Glutamatergic neuron (in vitro differentiated cells): ENCODE results near the gene DIPK1B. TPM values are rescaled to one million over a fixed set of nuclear protein-coding genes. Genes with fewer than 3 reads are reported as not detected.

Experiments used
- DNase-seq: peaks from one replicate; pipeline ENCODE4 v3.0.0; 2022
- H3K27ac Mint-ChIP-seq: one replicate; pipeline ENCODE4 v1.8.0; 2020; ENCODE audit warnings: mild to moderate bottlenecking, mixed read lengths, inconsistent platforms; ENCODE audit not compliant: unreplicated experiment
- H3K27me3 Mint-ChIP-seq: one replicate; pipeline ENCODE4 v1.8.0; 2020; ENCODE audit warnings: mild to moderate bottlenecking, moderate library complexity, mixed read lengths, inconsistent platforms; ENCODE audit not compliant: unreplicated experiment
- H3K36me3 Mint-ChIP-seq: one replicate; pipeline ENCODE4 v1.8.0; 2020; ENCODE audit warnings: mild to moderate bottlenecking, mixed read lengths, inconsistent platforms; ENCODE audit not compliant: unreplicated experiment
- H3K4me1 Mint-ChIP-seq: one replicate; pipeline ENCODE4 v1.8.0; 2020; ENCODE audit warnings: mild to moderate bottlenecking, low read depth, mixed read lengths, inconsistent platforms; ENCODE audit not compliant: unreplicated experiment
- H3K4me3 Mint-ChIP-seq: one replicate; pipeline ENCODE4 v1.8.0; 2020; ENCODE audit warnings: mild to moderate bottlenecking, mixed read lengths, inconsistent platforms; ENCODE audit not compliant: unreplicated experiment
- H3K9me3 Mint-ChIP-seq: one replicate; pipeline ENCODE4 v1.8.0; 2020; ENCODE audit warnings: mild to moderate bottlenecking, moderate library complexity, mixed read lengths, inconsistent platforms; ENCODE audit not compliant: unreplicated experiment
- total RNA-seq: library from RNA; stranded (reverse); fragmentation: NEBNext Ultra II Directional; extraction: Animal tissue kit (Norgen Biotek cat#: 25700); gene quantifications from one replicate; pipeline ENCODE4 v1.2.1, GENCODE V29; 2021; ENCODE audit not compliant: unreplicated experiment
- TF ChIP-seq, protein P1 (sequence below): fragments of 200-600 bp; sonication (generic); IDR thresholded peaks from one replicate; pipeline ENCODE4 v1.5.0; 2021; ENCODE audit not compliant: partially characterized antibody, unreplicated experiment

Gene DIPK1B
- total RNA-seq, 1 donor from 2014 or later = 71.3 TPM

DNA sequence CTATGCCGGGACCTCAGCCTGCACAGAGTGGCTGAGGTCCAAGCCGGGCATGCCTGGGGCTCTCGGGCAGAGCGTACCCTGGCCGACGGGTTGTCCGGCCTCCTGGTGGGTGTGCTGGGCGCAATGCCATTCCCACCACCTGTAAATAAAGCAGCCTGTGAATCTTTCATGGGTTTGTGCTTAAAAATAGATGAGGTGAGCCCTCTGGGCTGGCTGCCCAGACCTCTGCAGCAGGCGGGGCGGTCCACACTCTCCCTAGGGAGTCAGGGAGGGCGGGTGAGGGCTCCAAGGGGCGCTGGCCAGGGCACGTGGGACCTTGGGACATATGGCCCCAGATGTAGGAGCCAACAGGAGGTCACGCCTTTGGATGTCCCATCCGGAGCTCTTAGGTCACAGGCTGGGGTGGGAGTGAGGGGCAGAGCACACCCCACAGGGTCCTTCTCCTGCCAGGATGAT is 21.5 kb upstream of the DIPK1B start:
- Mint-ChIP-seq H3K27ac (no peak overlapping the region), H3K27me3 (peaks cover 5% of the 10 kb centered on the region), H3K4me1 (peaks cover 11% of the 10 kb centered on the region), H3K4me3 (peak overlapping the region; percentile 34), H3K36me3 (no peaks in the 10 kb centered on the region), H3K9me3 (peaks cover under 1% of the 10 kb centered on the region)
- DNase-seq = no peak
- TF ChIP-seq, protein P1, sequence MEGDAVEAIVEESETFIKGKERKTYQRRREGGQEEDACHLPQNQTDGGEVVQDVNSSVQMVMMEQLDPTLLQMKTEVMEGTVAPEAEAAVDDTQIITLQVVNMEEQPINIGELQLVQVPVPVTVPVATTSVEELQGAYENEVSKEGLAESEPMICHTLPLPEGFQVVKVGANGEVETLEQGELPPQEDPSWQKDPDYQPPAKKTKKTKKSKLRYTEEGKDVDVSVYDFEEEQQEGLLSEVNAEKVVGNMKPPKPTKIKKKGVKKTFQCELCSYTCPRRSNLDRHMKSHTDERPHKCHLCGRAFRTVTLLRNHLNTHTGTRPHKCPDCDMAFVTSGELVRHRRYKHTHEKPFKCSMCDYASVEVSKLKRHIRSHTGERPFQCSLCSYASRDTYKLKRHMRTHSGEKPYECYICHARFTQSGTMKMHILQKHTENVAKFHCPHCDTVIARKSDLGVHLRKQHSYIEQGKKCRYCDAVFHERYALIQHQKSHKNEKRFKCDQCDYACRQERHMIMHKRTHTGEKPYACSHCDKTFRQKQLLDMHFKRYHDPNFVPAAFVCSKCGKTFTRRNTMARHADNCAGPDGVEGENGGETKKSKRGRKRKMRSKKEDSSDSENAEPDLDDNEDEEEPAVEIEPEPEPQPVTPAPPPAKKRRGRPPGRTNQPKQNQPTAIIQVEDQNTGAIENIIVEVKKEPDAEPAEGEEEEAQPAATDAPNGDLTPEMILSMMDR = no peak

DNA sequence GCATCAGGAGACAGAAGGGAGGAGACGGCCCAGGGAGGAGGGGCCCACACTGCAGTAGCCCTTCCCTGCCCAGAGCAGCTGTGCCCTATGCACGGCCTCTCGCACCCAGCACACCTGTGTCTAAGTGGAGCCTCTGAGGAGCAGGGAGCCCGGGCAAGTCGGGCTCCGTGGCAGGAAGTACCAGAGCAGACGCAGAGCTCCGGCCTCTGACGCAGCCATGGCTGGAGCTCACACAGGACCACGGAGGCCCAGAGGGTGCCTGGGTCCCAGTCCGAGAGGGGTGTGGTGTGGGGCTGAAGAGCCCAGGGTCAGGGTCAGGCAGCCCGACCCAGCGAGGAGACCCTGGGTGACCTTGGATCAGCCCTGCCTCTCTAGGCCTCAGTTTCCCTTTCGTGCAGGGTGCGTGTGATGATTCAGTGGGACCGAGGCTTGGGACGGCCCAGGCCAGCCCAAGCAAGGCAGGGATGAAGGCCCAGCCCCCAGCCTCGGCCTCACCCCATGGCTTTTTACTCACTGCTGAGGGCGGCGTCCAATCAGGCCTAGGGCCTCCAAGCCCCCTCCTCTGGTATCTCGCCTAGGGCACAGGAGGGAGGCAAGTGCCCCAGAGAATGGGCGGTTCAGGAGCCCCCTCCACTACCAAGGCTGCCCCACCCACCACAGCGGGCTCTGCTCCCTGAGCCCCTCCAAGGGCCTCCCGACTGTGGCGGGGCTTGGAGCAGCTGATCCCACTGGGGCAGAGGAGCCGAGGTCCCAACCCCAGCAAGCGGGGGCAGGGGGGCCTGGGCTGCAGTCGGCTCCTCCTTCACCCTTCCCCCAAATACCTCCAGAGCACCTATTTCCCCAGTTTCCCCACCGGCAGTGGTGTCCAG is 20.8 kb upstream of the DIPK1B start:
- H3K9me3 Mint-ChIP-seq = peaks cover 4% of the 10 kb centered on the region

DNA sequence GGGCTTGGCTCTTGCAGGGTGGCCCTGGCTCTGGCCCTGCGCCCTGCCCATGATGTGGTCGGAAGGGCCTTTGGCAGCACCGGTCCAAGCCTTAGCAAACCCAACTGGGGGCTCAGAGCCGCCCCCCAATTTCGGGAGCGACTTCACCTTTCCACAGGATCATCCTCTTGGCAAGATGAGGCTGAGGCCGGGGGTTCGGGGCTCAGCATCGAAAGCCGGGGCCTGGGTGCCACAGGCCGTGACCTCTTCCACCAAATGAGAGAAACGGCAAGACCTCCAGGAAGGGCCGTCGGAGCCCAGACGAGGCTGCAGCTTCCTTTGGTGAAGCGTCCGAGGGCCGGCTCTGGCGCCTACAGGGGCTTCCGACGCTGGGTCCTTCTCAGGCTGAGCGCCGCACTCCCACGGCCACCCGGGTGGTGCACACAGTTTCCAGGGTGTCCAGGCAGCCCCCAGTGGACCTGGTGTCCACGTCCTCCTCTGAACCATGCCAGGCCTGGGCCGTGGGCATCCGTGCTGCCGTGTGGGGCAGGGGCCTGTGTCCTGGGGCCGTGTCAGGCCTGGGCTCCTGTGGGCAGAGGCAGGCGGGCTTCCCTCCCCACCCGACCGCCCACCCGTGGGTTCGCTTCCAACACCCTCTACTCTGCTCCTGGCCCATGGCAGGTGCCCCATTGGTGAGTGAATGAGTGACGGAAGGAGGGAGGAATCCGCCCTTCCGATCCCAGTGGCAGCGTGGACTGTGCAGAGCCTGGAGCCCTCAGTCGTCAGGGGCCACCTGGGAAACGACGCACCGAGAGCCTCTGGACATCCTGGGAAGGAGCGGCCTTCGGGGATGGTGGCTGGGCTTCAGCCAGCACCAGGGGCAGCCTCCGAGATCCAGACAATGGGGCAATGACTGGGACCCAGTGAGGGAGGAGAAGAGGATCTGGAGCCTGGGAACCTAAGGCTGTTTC is 19.9 kb upstream of the DIPK1B start:
- Mint-ChIP-seq H3K27me3 (peaks cover 7% of the 10 kb centered on the region), H3K9me3 (peaks cover 4% of the 10 kb centered on the region), H3K4me1 (peaks cover 13% of the 10 kb centered on the region), H3K27ac (no peak overlapping the region), H3K4me3 (no peak overlapping the region), H3K36me3 (no peaks in the 10 kb centered on the region)
- peak; percentile 15 for DNase-seq
- TF ChIP-seq, protein P1 = no peak

More for the DNA sequence above, 20.8 kb upstream of the DIPK1B start:
- peak; percentile 19 for DNase-seq
- peaks cover 11% of the 10 kb centered on the region for H3K4me1 Mint-ChIP-seq
- no peak overlapping the region for H3K4me3 Mint-ChIP-seq
- TF ChIP-seq, protein P1 = no peak
- peaks cover 7% of the 10 kb centered on the region for H3K27me3 Mint-ChIP-seq
- H3K36me3 Mint-ChIP-seq = no peaks in the 10 kb centered on the region
- H3K27ac Mint-ChIP-seq = no peak overlapping the region

DNA sequence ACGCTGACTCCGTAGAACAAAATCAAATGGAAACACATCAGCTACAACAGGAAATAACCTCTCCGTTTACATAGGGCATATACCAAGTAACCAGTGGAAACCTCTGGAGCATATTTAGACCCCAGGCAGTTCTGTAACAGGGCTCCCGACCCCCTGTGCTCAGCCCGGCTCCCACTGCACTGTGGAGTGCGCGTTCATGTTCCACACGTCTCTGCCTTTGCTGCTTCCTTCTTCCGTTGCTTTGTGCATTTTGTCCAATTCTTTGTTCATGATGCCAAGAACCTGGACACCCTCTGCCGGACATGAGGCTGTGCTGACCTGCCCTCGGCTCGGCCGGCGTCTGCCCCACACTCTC is 19.3 kb upstream of the DIPK1B start:
- peak overlapping the region; percentile 0 for H3K4me3 Mint-ChIP-seq
- no peaks in the 10 kb centered on the region for H3K36me3 Mint-ChIP-seq
- H3K27ac Mint-ChIP-seq = no peak overlapping the region
- H3K9me3 Mint-ChIP-seq = peaks cover 4% of the 10 kb centered on the region
- DNase-seq = no peak
- H3K27me3 Mint-ChIP-seq = peaks cover 7% of the 10 kb centered on the region
- TF ChIP-seq, protein P1 = no peak
- peaks cover 15% of the 10 kb centered on the region for H3K4me1 Mint-ChIP-seq
